CD14-positive monocyte (primary cell): ENCODE results near the gene FRZB. TPM values are rescaled to one million over a fixed set of nuclear protein-coding genes. Genes with fewer than 3 reads are reported as not detected.
A peak's percentile ranks its signal among the peaks of the same experiment; 100 is the strongest.

ENCODE experiments used
- DNase-seq, 3 donors: peaks; one replicate each; pipeline ENCODE4 v3.0.0-alpha.2; 2011 to 2022
- H2AFZ ChIP-seq: 2 replicates; pipeline ENCODE4 v1.6.0; 2012; ENCODE audit warnings: mild to moderate bottlenecking, low read depth, low read length, inconsistent platforms; ENCODE audit not compliant: insufficient read depth, poor library complexity, severe bottlenecking
- H3K27ac ChIP-seq, 2 donors: 1 replicate in 1 of 2; 2 replicates in 1 of 2; pipeline ENCODE4 v1.5.1; 2012 to 2013; ENCODE audit warnings: low read length in 2 of 2, control low read depth in 1 of 2, inconsistent platforms in 1 of 2, low read depth in 1 of 2, mild to moderate bottlenecking in 1 of 2
- H3K27me3 ChIP-seq, 2 donors: one replicate each; pipeline versions ENCODE4 v1.6.0 to v1.6.1; 2011 to 2013; ENCODE audit warnings: low read length in 2 of 2; ENCODE audit not compliant: control insufficient read depth in 2 of 2, insufficient read depth in 2 of 2
- H3K36me3 ChIP-seq, 2 donors: replicated peaks in 1 of 2; 1 replicate in 1 of 2; 2 replicates in 1 of 2; pipeline versions ENCODE4 v1.5.1 to v1.6.1; 2012 to 2013; ENCODE audit warnings: low read length in 2 of 2, control low read depth in 1 of 2, inconsistent platforms in 1 of 2, mild to moderate bottlenecking in 1 of 2; ENCODE audit not compliant: insufficient read depth in 2 of 2, control insufficient read depth in 1 of 2
- H3K4me1 ChIP-seq, 2 donors: 1 replicate in 1 of 2; 2 replicates in 1 of 2; pipeline versions ENCODE4 v1.5.1 to v1.6.1; 2012 to 2013; ENCODE audit warnings: low read length in 2 of 2, control low read depth in 1 of 2, inconsistent platforms in 1 of 2, mild to moderate bottlenecking in 1 of 2, moderate library complexity in 1 of 2; ENCODE audit not compliant: insufficient read depth in 2 of 2, control insufficient read depth in 1 of 2
- H3K4me2 ChIP-seq: replicated peaks from 2 replicates; pipeline ENCODE3; 2012; ENCODE audit warnings: low read length, moderate library complexity, mild to moderate bottlenecking; ENCODE audit not compliant: poor library complexity, severe bottlenecking; ENCODE audit errors: extremely low read depth
- H3K4me3 ChIP-seq, 3 experiments: fragments of 200-600 bp in 1 of 3; sonication (generic) in 1 of 3; replicated peaks in 1 of 3; 1 replicate in 2 of 3; 2 replicates in 1 of 3; pipeline ENCODE4 v1.5.1; 2011 to 2013; ENCODE audit warnings: low read length in 3 of 3, mild to moderate bottlenecking in 3 of 3, control low read depth in 2 of 3, low read depth in 2 of 3, inconsistent platforms in 1 of 3, moderate library complexity in 1 of 3
- H3K79me2 ChIP-seq: 2 replicates; pipeline ENCODE4 v1.6.0; 2012; ENCODE audit warnings: mild to moderate bottlenecking, control low read depth, inconsistent platforms, low read length, moderate library complexity; ENCODE audit not compliant: insufficient read depth
- H3K9ac ChIP-seq: 2 replicates; pipeline ENCODE4 v1.6.0; 2017; ENCODE audit warnings: low read length, mild to moderate bottlenecking; ENCODE audit not compliant: insufficient read depth, poor library complexity, severe bottlenecking
- H3K9me3 ChIP-seq, 2 donors: replicated peaks in 1 of 2; 1 replicate in 1 of 2; 2 replicates in 1 of 2; pipeline versions ENCODE4 v1.5.1 to v1.6.1; 2012 to 2013; ENCODE audit warnings: low read length in 2 of 2, control low read depth in 1 of 2; ENCODE audit not compliant: control insufficient read depth in 1 of 2, insufficient read depth in 1 of 2
- H4K20me1 ChIP-seq: 2 replicates; pipeline ENCODE4 v1.6.0; 2012; ENCODE audit warnings: mild to moderate bottlenecking, low read length, control low read depth, moderate library complexity; ENCODE audit not compliant: insufficient read depth
- H3K27ac Mint-ChIP-seq, 7 donors: one replicate each; pipeline ENCODE4 v1.8.0; 2020; ENCODE audit warnings: mild to moderate bottlenecking in 7 of 7, mixed read lengths in 7 of 7, moderate library complexity in 6 of 7, inconsistent platforms in 2 of 7
- H3K27me3 Mint-ChIP-seq, 3 donors: one replicate each; pipeline ENCODE4 v1.8.0; 2021 to 2022; ENCODE audit warnings: low read depth in 3 of 3, mild to moderate bottlenecking in 3 of 3, mixed read lengths in 3 of 3, moderate library complexity in 3 of 3, inconsistent platforms in 1 of 3
- H3K36me3 Mint-ChIP-seq, 2 donors: one replicate each; pipeline ENCODE4 v1.8.0; 2020; ENCODE audit warnings: mixed read lengths in 2 of 2, inconsistent platforms in 1 of 2, mild to moderate bottlenecking in 1 of 2
- H3K4me1 Mint-ChIP-seq: one replicate; pipeline ENCODE4 v1.8.0; 2020; ENCODE audit warnings: mild to moderate bottlenecking, mixed read lengths
- H3K4me3 Mint-ChIP-seq, 2 donors: one replicate each; pipeline ENCODE4 v1.8.0; 2020; ENCODE audit warnings: mild to moderate bottlenecking in 2 of 2, mixed read lengths in 2 of 2, moderate library complexity in 1 of 2
- H3K9me3 Mint-ChIP-seq, 7 donors: one replicate each; pipeline ENCODE4 v1.8.0; 2020 to 2022; ENCODE audit warnings: mixed read lengths in 7 of 7, mild to moderate bottlenecking in 6 of 7, moderate library complexity in 6 of 7, inconsistent platforms in 2 of 7
- WGBS: methylation state at CpG from one replicate; pipeline ENCODE4 v1.1.5; 2013; ENCODE audit warnings: missing lambda C conversion rate; ENCODE audit not compliant: insufficient coverage; 5-methylcytosine and 5-hydroxymethylcytosine counted together
- intact Hi-C, 2 donors: fragments of 100-400 bp; cut with micrococcal nuclease; formaldehyde crosslinking; loops; one replicate each; pipeline versions ENCODE4 v1.15.0 to v1.15.1; 2023
- polyA plus RNA-seq, 3 donors: library from polyadenylated mRNA; depleted of rRNA in 1 of 3; unstranded in 2 of 3; stranded (reverse) in 1 of 3; fragments of 300-500 nt in 2 of 3; fragments of >200 nt in 1 of 3; fragmentation: Illumina TruSeq in 2 of 3; gene quantifications; 1 replicate in 2 of 3; 2 replicates in 1 of 3; pipeline ENCODE4 v1.2.3, GENCODE V29; 2012 to 2021
- TF ChIP-seq, protein P1 (sequence below): fragments of 200-600 bp; IDR thresholded peaks from one replicate; pipeline ENCODE4 v1.8.0; 2022; ENCODE audit warnings: antibody characterized with exemption, mild to moderate bottlenecking

FRZB gene
- polyA plus RNA-seq, 3 donors, result not detected

DNA sequence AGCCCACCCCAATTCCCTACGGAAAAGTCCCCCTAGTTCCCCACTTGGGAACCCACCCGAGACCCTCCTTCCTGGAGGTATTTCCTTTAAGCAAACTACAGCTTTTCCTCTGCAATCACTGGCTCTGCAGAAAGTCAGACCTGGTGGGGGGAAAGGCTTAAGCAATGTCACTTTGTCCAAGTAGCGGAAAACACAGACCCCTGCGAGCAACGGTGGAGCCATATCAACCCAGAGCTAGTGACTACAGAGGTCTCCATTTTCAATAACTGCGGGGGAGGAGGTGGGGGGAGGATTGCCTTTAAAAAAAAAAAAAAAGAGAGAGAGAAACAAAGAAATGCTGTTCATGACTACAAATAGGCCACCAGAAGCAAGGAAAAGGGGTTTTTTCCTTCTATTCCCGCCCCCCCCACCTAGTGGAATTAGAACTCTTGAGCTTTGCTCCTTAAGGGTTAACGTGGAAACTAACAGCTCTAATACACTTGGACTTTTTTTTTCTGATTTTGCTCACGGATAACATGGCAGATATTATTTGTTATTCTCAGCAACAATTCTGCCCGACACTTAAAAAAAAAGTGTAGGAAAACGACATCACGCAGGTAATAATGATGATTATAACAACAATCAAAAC is 1.1 kb upstream of the FRZB start:
- H3K9me3 Mint-ChIP-seq, result peaks cover 0 to 14% (median 5%) of the 10 kb centered on the region in 7 donors
- Histone ChIP-seq H3K79me2 (no peaks in the 10 kb centered on the region), H3K4me2 (no peak overlapping the region), H3K27me3 (peaks cover 42 to 52% of the 10 kb centered on the region in 2 donors), H3K9ac (no peak overlapping the region), H3K36me3 (no peaks in the 10 kb centered on the region), H4K20me1 (no peaks in the 10 kb centered on the region), H3K27ac (no peak overlapping the region), H3K9me3 (peaks cover 0 to 17% of the 10 kb centered on the region in 2 donors), H3K4me3 (no peak overlapping the region), H3K4me1 (no peaks in the 10 kb centered on the region), H2AFZ (no peak overlapping the region)
- 70% methylated on average over 2 of the region's 12 CpGs for WGBS
- H3K36me3 Mint-ChIP-seq, result peaks cover 0 to 2% of the 10 kb centered on the region in 2 donors
- TF ChIP-seq, protein P1, sequence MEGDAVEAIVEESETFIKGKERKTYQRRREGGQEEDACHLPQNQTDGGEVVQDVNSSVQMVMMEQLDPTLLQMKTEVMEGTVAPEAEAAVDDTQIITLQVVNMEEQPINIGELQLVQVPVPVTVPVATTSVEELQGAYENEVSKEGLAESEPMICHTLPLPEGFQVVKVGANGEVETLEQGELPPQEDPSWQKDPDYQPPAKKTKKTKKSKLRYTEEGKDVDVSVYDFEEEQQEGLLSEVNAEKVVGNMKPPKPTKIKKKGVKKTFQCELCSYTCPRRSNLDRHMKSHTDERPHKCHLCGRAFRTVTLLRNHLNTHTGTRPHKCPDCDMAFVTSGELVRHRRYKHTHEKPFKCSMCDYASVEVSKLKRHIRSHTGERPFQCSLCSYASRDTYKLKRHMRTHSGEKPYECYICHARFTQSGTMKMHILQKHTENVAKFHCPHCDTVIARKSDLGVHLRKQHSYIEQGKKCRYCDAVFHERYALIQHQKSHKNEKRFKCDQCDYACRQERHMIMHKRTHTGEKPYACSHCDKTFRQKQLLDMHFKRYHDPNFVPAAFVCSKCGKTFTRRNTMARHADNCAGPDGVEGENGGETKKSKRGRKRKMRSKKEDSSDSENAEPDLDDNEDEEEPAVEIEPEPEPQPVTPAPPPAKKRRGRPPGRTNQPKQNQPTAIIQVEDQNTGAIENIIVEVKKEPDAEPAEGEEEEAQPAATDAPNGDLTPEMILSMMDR, result no peak
- DNase-seq, result no peak
- H3K27ac Mint-ChIP-seq, result no peak overlapping the region
- peak overlapping the region in 1 of 2 donors; percentile 56 for H3K4me3 Mint-ChIP-seq
- intact Hi-C loops, result no loop called here
- H3K27me3 Mint-ChIP-seq, result peaks cover 49 to 56% (median 50%) of the 10 kb centered on the region in 3 donors
- H3K4me1 Mint-ChIP-seq, result peaks cover 6% of the 10 kb centered on the region

GRCh38 chr2:182866095-182866460 is 359 bp downstream of the FRZB start:
- H3K9me3 Mint-ChIP-seq, result peaks cover 0 to 14% (median 3%) of the 10 kb centered on the region in 7 donors
- Histone ChIP-seq H3K4me3 (no peak overlapping the region), H3K27ac (no peak overlapping the region), H2AFZ (no peak overlapping the region), H4K20me1 (no peaks in the 10 kb centered on the region), H3K4me2 (no peak overlapping the region), H3K9me3 (peaks cover 0 to 17% of the 10 kb centered on the region in 2 donors), H3K79me2 (no peaks in the 10 kb centered on the region), H3K9ac (no peak overlapping the region), H3K4me1 (no peaks in the 10 kb centered on the region), H3K36me3 (no peaks in the 10 kb centered on the region), H3K27me3 (peaks cover 42 to 52% of the 10 kb centered on the region in 2 donors)
- TF ChIP-seq, protein P1, result no peak
- peaks cover 48 to 56% (median 50%) of the 10 kb centered on the region in 3 donors for H3K27me3 Mint-ChIP-seq
- peaks cover 6% of the 10 kb centered on the region for H3K4me1 Mint-ChIP-seq
- DNase-seq, result no peak
- peak overlapping the region in 1 of 2 donors; percentile 79 for H3K4me3 Mint-ChIP-seq
- H3K36me3 Mint-ChIP-seq, result peaks cover 0 to 2% of the 10 kb centered on the region in 2 donors
- H3K27ac Mint-ChIP-seq, result no peak overlapping the region
- 13% methylated on average over 19 of the region's 19 CpGs for WGBS
- intact Hi-C loops, result no loop called here
